ENCODE data around the gene SEZ6. TPM values are rescaled to one million over a fixed set of nuclear protein-coding genes. Genes with fewer than 3 reads are reported as not detected.
A peak's percentile ranks its signal among the peaks of the same experiment; 100 is the strongest.

The SEZ6 gene
- total RNA-seq, 2 donors from 2014 or later = 0.35 TPM; not detected in 1

GRCh38 chr17:28950017-28950751 lies 55.6 kb downstream of the SEZ6 start:
- Histone ChIP-seq H3K4me3 (peak overlapping the region; percentile 93 to 98), H3K27ac (peak overlapping the region; percentile 91 to 95), H3K36me3 (no peaks in the 10 kb centered on the region), H3K9me3 (no peaks in the 10 kb centered on the region), H3K27me3 (no peaks in the 10 kb centered on the region), H3K4me1 (peaks cover 0 to 53% of the 10 kb centered on the region in 2 donors)
- no peak for DNase-seq (ENCODE audit: low spot score)
- TF ChIP-seq, protein P1, sequence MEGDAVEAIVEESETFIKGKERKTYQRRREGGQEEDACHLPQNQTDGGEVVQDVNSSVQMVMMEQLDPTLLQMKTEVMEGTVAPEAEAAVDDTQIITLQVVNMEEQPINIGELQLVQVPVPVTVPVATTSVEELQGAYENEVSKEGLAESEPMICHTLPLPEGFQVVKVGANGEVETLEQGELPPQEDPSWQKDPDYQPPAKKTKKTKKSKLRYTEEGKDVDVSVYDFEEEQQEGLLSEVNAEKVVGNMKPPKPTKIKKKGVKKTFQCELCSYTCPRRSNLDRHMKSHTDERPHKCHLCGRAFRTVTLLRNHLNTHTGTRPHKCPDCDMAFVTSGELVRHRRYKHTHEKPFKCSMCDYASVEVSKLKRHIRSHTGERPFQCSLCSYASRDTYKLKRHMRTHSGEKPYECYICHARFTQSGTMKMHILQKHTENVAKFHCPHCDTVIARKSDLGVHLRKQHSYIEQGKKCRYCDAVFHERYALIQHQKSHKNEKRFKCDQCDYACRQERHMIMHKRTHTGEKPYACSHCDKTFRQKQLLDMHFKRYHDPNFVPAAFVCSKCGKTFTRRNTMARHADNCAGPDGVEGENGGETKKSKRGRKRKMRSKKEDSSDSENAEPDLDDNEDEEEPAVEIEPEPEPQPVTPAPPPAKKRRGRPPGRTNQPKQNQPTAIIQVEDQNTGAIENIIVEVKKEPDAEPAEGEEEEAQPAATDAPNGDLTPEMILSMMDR (IDR thresholded peaks at IDR 0.05) = no peak

DNA sequence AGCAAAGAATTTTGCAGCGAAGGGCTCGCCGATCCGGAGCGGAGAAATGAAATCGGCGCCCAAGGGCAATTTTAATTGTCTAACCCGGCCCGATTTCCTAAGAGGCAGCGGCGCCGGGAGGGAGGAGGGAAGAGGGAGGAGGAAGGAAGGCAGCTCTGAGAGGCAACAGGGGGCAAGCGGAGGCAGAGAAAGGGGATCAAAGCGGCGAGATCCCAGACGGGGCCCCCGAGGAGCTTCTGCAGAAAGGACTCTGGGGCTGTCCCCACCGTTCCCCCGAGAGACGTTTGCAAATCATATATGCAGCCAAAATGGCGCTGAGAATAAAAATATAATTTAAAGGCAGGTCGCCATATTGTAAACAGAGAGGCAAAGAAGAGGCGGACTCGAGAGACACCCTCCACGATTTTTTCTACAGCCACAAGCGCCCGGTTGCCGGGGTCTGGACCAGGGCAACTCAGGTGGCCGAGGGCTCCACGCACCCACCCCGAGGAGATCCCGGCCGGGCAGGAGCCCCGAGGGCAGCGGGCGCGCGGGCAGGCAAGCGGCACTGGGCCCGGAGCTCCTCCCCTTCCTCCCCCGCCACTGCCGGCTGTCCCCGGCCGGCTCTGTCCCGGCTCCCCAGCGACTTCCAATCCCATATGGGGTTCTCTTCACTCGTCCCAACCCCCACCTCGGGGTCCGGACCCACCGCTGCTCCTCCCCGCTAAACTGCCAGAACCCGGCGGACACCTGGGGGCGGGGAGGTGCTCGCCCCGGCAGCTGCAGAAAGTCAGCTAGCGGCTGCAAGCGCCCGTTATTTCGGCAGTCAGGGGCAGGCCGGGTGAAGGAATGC lies 56.4 kb downstream of the SEZ6 start:
- Histone ChIP-seq H3K27me3 (no peaks in the 10 kb centered on the region), H3K4me1 (peaks cover 0 to 61% of the 10 kb centered on the region in 2 donors), H3K27ac (peak overlapping the region; percentile 91 to 95), H3K9me3 (no peaks in the 10 kb centered on the region), H3K4me3 (peak overlapping the region; percentile 93 to 98), H3K36me3 (no peaks in the 10 kb centered on the region)
- TF ChIP-seq, protein P1 (IDR thresholded peaks at IDR 0.05) = peak in 1 of 2 donors; percentile 7
- no peak for DNase-seq (ENCODE audit: low spot score)

- Histone ChIP-seq H3K4me1 (peaks cover 0 to 66% of the 10 kb centered on the region in 2 donors), H3K36me3 (no peaks in the 10 kb centered on the region), H3K4me3 (peak overlapping the region; percentile 93 to 98), H3K27ac (peak overlapping the region; percentile 91 to 95), H3K27me3 (no peaks in the 10 kb centered on the region), H3K9me3 (no peaks in the 10 kb centered on the region)
- TF ChIP-seq, protein P1 (IDR thresholded peaks at IDR 0.05) = no peak
- DNase-seq (ENCODE audit: low spot score) = no peak
These were observed 57.0 kb downstream of the SEZ6 start for GRCh38 chr17:28948873-28949184.

GRCh38 chr17:28948342-28948741 lies 57.5 kb downstream of the SEZ6 start:
- peaks cover 0 to 67% of the 10 kb centered on the region in 2 donors for H3K4me1 ChIP-seq
- H3K4me3 ChIP-seq = peak overlapping the region; percentile 93 to 98
- H3K36me3 ChIP-seq = no peaks in the 10 kb centered on the region
- DNase-seq (ENCODE audit: low spot score) = no peak
- peak overlapping the region; percentile 91 to 95 for H3K27ac ChIP-seq
- TF ChIP-seq, protein P1 (IDR thresholded peaks at IDR 0.05) = no peak
- no peaks in the 10 kb centered on the region for H3K9me3 ChIP-seq
- no peaks in the 10 kb centered on the region for H3K27me3 ChIP-seq

DNA sequence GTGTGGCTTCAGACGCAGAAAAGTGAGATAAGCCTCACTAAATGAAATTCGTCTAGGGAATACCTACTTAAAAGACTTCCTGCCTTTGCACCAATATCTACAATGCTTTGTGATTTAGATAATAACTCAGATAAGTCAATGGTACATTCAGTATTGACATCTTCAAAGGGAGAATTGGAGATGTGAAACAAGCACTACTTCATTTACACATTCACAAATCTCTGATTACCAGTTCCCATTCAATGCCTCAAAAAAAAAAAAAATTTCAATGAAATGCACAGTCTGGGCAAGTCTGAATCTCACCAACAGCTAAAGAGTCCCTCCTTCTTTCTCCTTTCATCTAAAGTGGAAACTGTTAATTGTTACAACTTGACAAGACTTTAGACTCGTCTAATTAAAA lies 58.2 kb downstream of the SEZ6 start:
- TF ChIP-seq, protein P1 (IDR thresholded peaks at IDR 0.05) = no peak
- Histone ChIP-seq H3K27me3 (no peaks in the 10 kb centered on the region), H3K4me1 (peaks cover 0 to 60% of the 10 kb centered on the region in 2 donors), H3K4me3 (no peak overlapping the region), H3K36me3 (no peaks in the 10 kb centered on the region), H3K27ac (peak overlapping the region in 1 of 2 donors; percentile 40), H3K9me3 (no peaks in the 10 kb centered on the region)
- DNase-seq (ENCODE audit: low spot score) = no peak
